Activated CD4-positive, CD25-positive, alpha-beta regulatory T cell treated with anti-CD3 and anti-CD28 coated beads, Interleukin-2, amount 50 U/mL, for 24 hours (primary cell): Measurements from ENCODE around the gene GRAMD1B.
"Not testable (repeated sequence)": the region's sequence is repeated elsewhere in the genome, so short reads cannot be mapped to it uniquely, and the experiment has no call there.

Experiments
- ATAC-seq, 2 donors: fragments of 150-1000 bp; cut with Tn5 transposase; one replicate each; pipeline ENCODE4 v1.10.0; 2021; ENCODE audit warnings: mild to moderate bottlenecking in 1 of 2, moderate library complexity in 1 of 2

The GRAMD1B gene

GRCh38 chr11:123513309-123513708 lies 83.2 kb downstream of the GRAMD1B start:
- ATAC-seq = not testable (repeated sequence)

DNA sequence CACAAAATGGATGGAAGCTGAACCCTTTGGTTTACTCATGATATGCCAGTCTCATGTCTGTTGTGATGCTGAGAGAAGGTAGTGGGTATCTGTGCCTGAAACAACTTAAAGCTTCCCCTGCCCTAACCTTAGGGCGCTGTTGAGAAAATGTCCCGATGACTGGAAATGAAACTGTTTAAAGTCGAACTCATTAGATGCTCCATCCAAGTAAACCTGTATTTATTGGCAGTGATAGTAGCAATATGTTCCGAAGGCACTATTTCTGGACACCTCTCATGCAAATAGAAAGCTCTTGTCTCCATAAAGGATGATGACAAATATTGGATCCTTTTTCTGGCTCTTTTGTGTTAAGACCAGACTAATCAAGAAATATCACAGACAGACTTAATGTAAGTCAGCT lies 86.2 kb downstream of the GRAMD1B start:
- ATAC-seq = no peak

GRCh38 chr11:123517559-123518364 lies 87.7 kb downstream of the GRAMD1B start:
- peak in 1 of 2 donors; percentile 43 for ATAC-seq

GRCh38 chr11:123518496-123519054 lies 88.5 kb downstream of the GRAMD1B start:
- no peak for ATAC-seq

GRCh38 chr11:123519055-123519796 lies 89.2 kb downstream of the GRAMD1B start:
- ATAC-seq = no peak

GRCh38 chr11:123519797-123520193 lies 89.7 kb downstream of the GRAMD1B start:
- no peak for ATAC-seq

DNA sequence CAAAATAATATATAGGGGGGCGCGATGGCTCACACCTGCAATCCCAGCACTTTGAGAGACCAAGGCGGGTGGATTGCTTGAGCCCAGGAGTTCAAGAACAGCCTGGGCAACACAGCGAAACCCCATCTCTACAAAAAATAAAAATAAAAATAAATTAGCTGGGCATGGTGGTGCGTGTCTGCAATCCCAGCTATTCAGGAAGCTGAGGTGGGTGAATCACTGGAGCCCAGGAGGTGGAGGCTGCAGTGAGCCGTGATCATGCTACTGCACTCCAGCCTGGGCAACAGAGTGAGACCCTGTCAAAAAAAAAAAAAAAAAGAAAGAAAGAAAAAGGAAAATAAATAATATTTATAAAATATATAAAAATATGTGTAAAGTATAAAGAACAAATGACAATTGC lies 90.4 kb downstream of the GRAMD1B start:
- not testable (repeated sequence) for ATAC-seq

DNA sequence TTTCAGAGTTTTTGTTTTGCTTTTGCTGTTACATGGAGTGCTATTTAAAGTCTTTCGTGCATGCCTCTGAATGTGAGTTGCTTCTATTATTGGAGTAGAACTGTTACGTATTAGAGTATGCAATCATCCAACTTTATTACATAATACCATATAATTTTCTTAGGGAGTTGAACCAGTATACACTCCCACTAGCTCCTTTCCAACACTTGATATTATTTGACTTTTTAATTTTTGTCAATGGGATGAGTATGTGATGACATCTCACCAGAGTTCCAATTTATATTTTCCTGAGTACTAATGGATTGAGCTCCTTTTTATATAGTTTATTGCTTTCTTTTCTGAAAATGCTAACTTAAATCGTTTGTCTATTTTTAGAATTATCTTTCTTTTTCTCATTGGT lies 90.9 kb downstream of the GRAMD1B start:
- no peak for ATAC-seq

DNA sequence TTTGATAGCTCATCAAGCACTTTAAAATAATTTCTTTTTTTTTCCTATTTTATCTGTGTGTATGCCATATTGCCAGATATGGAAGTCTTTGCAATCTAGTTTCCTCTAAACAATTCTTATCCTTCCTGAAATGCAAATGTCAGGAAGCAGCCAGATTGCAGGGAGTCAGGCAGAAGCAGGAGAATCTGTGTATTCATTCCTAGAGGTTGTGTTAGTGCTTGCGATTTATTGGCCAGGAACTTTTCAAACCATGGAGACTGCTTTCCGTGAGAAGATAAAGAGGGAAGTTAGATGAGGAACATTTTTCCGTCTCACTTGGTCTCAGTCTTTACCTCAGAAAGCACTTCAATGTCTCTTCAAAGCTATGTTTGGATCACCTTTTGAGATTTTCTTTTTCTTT lies 91.9 kb downstream of the GRAMD1B start:
- no peak for ATAC-seq

GRCh38 chr11:123523539-123523938 lies 93.5 kb downstream of the GRAMD1B start:
- no peak for ATAC-seq

- no peak for ATAC-seq
Measured at GRCh38 chr11:123525097-123525496, 95.0 kb downstream of the GRAMD1B start.

GRCh38 chr11:123525511-123525918 lies 95.4 kb downstream of the GRAMD1B start:
- ATAC-seq = no peak

- no peak for ATAC-seq
Measured at GRCh38 chr11:123526027-123526805, 96.1 kb downstream of the GRAMD1B start.

- no peak for ATAC-seq
Measured at GRCh38 chr11:123526918-123527317, 96.8 kb downstream of the GRAMD1B start.

GRCh38 chr11:123527526-123527925 lies 97.5 kb downstream of the GRAMD1B start:
- ATAC-seq = no peak

DNA sequence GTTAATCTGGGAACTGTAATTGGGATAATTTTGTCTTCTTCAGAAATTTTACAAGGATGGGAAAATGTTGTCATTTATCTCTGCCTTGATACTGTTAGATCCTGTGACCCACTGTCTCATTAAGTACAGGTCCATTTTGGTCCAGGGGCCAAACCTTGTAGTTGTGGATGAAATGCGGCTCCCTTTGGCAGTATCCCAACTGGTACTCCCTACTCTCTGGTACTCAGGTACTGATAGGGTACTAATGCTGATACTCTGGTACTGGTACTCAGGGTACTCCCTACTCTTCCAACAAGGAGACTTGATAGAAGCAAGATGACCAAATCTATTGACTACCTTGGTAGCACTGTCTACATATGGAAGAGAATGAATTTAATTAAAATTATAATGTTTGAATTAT lies 97.9 kb downstream of the GRAMD1B start:
- ATAC-seq = no peak

- no peak for ATAC-seq
Measured at GRCh38 chr11:123531325-123531724, 101.3 kb downstream of the GRAMD1B start.

- ATAC-seq = no peak
Measured at GRCh38 chr11:123532131-123532530, 102.1 kb downstream of the GRAMD1B start.

DNA sequence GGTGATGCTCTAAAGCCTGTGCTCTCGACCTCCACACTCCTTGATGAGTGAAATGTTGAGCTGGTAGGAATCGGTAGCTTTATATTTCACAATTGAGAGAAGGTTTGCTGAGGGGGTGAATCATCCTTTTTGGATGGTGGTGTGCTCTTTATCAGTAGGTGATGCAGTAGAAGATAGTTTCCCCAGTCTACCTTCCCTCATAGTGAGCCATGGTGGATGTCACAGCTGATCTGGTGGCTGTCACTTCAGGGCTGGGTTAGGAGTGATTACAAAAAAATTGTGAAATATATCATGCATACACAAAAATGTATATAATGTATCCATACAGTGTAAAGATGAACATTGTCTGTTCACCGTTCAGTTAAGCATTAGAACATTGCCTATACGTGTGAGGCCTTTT lies 105.3 kb downstream of the GRAMD1B start:
- no peak for ATAC-seq

DNA sequence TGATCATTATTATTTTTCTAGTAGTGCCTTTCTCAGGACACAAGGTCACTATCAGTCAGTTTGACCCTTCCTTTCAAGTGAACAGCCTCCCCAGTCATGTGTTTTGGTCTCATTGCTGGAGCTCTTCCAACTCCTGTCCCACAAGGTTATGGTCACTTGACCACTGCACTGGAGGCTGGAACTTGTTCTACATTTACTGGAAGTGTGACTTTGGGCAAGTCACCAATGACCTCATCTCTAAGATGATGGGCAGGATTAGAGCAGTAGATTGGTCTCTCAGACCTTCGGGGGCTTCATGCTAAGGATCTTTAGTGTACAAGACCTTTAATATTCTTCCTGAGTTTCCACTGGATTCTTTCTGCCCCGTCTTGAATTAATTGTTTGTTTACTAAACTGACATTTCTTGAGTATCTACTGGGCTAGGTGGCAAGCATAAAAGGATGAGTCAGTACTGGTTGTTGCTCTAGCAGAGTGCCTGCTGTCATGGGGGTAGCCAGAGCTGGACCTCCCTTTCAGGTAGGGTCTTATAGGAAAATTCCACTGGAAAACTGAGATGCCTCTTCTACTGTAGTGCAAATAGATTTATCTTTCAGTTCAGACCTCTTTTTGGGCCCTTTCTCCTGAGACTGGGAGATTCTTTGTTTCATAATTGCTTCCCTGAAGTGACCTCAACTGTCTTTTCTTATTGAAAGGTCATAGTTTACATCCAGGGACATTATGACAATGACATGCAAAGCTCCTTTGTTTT lies 106.8 kb downstream of the GRAMD1B start:
- no peak for ATAC-seq

DNA sequence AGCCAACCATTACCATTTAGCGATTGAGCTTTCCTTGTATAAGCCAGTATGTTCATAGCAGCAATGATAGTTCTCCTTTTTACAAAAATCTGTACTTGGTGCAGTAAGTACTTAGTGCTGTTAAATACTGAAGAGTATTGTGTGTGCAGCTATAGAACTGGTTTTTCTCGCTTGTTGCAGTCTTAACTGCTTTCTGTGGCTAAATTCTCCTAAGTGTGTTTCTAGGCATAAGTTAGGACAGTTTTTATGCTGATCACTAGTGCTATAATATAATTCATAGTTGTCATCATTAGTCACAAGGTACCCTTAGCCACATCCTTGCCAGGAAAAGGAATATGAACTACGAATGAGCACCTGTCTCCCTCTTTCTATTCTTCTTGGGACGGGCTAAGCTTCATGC lies 107.7 kb downstream of the GRAMD1B start:
- ATAC-seq = no peak

DNA sequence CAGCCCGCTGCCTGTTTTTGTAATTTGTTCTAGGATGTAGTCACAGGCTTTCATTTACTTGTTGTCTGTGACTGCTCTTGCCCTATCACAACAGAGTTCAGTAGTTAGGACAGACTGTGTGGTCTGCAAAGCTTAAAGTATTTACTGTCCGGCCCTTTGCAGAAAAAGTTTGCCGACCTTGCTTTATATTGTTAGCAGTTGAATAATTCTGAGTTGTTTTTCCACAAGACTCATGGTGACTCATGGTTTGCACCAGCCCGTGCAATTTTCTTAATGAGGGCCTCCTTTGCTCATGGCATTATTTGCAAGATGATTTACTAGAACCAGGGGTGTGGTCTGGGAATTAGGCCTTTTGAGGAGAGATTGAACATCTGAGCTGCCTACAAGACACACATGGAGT lies 113.7 kb downstream of the GRAMD1B start:
- ATAC-seq = no peak
